Measurements from ENCODE around the gene MRPS18A.

DNA sequence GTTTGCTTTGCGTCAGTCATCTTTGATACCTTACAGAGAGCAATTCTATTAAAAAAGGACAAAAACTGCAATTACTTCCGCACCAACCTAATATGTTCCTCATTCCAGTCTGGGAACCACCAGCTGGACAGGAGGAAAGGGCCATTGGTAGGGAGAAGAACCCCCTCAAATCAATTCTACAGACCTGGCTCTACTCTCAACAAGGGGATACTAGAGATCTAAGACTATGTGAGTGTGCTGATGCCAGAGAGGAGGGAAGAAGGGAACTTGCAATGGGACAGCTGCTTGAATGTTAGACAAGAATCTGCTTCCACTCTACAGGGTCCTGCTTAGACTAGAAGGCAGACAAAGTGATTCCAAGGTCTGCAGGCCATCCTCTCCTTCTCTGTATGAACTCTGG, 13.3 kb downstream of the MRPS18A start:
- no peak for TF ChIP-seq MYNN (CRISPR knock-in tag; IDR thresholded peaks at IDR 0.05; ENCODE audit: low read depth)
- no peak for TF ChIP-seq NR3C1 (CRISPR knock-in tag; IDR thresholded peaks at IDR 0.05)
- TF ChIP-seq CHD2 (IDR thresholded peaks at IDR 0.05; ENCODE audit: low read depth, low read length) = no peak
- TF ChIP-seq, protein P1, sequence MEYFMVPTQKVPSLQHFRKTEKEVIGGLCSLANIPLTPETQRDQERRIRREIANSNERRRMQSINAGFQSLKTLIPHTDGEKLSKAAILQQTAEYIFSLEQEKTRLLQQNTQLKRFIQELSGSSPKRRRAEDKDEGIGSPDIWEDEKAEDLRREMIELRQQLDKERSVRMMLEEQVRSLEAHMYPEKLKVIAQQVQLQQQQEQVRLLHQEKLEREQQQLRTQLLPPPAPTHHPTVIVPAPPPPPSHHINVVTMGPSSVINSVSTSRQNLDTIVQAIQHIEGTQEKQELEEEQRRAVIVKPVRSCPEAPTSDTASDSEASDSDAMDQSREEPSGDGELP (IDR thresholded peaks at IDR 0.05; ENCODE audit: borderline replicate concordance, low read depth) = no peak
- TF ChIP-seq, protein P2, sequence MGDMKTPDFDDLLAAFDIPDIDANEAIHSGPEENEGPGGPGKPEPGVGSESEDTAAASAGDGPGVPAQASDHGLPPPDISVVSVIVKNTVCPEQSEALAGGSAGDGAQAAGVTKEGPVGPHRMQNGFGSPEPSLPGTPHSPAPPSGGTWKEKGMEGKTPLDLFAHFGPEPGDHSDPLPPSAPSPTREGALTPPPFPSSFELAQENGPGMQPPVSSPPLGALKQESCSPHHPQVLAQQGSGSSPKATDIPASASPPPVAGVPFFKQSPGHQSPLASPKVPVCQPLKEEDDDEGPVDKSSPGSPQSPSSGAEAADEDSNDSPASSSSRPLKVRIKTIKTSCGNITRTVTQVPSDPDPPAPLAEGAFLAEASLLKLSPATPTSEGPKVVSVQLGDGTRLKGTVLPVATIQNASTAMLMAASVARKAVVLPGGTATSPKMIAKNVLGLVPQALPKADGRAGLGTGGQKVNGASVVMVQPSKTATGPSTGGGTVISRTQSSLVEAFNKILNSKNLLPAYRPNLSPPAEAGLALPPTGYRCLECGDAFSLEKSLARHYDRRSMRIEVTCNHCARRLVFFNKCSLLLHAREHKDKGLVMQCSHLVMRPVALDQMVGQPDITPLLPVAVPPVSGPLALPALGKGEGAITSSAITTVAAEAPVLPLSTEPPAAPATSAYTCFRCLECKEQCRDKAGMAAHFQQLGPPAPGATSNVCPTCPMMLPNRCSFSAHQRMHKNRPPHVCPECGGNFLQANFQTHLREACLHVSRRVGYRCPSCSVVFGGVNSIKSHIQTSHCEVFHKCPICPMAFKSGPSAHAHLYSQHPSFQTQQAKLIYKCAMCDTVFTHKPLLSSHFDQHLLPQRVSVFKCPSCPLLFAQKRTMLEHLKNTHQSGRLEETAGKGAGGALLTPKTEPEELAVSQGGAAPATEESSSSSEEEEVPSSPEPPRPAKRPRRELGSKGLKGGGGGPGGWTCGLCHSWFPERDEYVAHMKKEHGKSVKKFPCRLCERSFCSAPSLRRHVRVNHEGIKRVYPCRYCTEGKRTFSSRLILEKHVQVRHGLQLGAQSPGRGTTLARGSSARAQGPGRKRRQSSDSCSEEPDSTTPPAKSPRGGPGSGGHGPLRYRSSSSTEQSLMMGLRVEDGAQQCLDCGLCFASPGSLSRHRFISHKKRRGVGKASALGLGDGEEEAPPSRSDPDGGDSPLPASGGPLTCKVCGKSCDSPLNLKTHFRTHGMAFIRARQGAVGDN (CRISPR knock-in tag; IDR thresholded peaks at IDR 0.05) = no peak
- TF ChIP-seq, protein P3, sequence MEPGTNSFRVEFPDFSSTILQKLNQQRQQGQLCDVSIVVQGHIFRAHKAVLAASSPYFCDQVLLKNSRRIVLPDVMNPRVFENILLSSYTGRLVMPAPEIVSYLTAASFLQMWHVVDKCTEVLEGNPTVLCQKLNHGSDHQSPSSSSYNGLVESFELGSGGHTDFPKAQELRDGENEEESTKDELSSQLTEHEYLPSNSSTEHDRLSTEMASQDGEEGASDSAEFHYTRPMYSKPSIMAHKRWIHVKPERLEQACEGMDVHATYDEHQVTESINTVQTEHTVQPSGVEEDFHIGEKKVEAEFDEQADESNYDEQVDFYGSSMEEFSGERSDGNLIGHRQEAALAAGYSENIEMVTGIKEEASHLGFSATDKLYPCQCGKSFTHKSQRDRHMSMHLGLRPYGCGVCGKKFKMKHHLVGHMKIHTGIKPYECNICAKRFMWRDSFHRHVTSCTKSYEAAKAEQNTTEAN (CRISPR knock-in tag; conservative IDR thresholded peaks at IDR 0.05) = no peak
- TF ChIP-seq, protein P4, sequence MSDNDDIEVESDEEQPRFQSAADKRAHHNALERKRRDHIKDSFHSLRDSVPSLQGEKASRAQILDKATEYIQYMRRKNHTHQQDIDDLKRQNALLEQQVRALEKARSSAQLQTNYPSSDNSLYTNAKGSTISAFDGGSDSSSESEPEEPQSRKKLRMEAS (IDR thresholded peaks at IDR 0.05) = no peak
- TF ChIP-seq, protein P5, sequence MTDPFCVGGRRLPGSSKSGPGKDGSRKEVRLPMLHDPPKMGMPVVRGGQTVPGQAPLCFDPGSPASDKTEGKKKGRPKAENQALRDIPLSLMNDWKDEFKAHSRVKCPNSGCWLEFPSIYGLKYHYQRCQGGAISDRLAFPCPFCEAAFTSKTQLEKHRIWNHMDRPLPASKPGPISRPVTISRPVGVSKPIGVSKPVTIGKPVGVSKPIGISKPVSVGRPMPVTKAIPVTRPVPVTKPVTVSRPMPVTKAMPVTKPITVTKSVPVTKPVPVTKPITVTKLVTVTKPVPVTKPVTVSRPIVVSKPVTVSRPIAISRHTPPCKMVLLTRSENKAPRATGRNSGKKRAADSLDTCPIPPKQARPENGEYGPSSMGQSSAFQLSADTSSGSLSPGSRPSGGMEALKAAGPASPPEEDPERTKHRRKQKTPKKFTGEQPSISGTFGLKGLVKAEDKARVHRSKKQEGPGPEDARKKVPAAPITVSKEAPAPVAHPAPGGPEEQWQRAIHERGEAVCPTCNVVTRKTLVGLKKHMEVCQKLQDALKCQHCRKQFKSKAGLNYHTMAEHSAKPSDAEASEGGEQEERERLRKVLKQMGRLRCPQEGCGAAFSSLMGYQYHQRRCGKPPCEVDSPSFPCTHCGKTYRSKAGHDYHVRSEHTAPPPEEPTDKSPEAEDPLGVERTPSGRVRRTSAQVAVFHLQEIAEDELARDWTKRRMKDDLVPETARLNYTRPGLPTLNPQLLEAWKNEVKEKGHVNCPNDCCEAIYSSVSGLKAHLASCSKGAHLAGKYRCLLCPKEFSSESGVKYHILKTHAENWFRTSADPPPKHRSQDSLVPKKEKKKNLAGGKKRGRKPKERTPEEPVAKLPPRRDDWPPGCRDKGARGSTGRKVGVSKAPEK (CRISPR knock-in tag; IDR thresholded peaks at IDR 0.05; ENCODE audit: borderline replicate concordance) = no peak
- no peak for TF ChIP-seq TRIM24 (CRISPR knock-in tag; IDR thresholded peaks at IDR 0.05)

All from HepG2 (cell line).